Measurements from ENCODE around the gene EBF3.

- no peak for TF ChIP-seq POLR2AphosphoS5 (IDR thresholded peaks at IDR 0.05; ENCODE audit: low read depth, low read length)
- TF ChIP-seq, protein P1, sequence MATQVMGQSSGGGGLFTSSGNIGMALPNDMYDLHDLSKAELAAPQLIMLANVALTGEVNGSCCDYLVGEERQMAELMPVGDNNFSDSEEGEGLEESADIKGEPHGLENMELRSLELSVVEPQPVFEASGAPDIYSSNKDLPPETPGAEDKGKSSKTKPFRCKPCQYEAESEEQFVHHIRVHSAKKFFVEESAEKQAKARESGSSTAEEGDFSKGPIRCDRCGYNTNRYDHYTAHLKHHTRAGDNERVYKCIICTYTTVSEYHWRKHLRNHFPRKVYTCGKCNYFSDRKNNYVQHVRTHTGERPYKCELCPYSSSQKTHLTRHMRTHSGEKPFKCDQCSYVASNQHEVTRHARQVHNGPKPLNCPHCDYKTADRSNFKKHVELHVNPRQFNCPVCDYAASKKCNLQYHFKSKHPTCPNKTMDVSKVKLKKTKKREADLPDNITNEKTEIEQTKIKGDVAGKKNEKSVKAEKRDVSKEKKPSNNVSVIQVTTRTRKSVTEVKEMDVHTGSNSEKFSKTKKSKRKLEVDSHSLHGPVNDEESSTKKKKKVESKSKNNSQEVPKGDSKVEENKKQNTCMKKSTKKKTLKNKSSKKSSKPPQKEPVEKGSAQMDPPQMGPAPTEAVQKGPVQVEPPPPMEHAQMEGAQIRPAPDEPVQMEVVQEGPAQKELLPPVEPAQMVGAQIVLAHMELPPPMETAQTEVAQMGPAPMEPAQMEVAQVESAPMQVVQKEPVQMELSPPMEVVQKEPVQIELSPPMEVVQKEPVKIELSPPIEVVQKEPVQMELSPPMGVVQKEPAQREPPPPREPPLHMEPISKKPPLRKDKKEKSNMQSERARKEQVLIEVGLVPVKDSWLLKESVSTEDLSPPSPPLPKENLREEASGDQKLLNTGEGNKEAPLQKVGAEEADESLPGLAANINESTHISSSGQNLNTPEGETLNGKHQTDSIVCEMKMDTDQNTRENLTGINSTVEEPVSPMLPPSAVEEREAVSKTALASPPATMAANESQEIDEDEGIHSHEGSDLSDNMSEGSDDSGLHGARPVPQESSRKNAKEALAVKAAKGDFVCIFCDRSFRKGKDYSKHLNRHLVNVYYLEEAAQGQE (IDR thresholded peaks at IDR 0.05; ENCODE audit: insufficient read depth in 1 of 2, low read depth in 2 of 2, low read length in 2 of 2) = no peak
Observed at GRCh38 chr10:129883626-129884397, 80.3 kb downstream of the EBF3 start.

All from PFSK-1 (cell line).